HCT116 (cell line): ENCODE results near the gene MTO1. TPM values are rescaled to one million over a fixed set of nuclear protein-coding genes. Genes with fewer than 3 reads are reported as not detected.
"Not testable (repeated sequence)": the region's sequence is repeated elsewhere in the genome, so short reads cannot be mapped to it uniquely, and the experiment has no call there.

Experiments used
- ATAC-seq: fragments of 200-7000 bp; cut with Tn5 transposase; 2 replicates; pipeline ENCODE4 v1.9.1; 2020; ENCODE audit warnings: mild to moderate bottlenecking, moderate library complexity
- BruUV-seq: library from RNA; stranded (reverse); fragments of 400-500 nt; replicated peaks from 2 replicates; lab custom pipeline; 2021; lab: Mats Ljungman, UMichigan
- CTCF ChIA-PET: fragments of 300-600 bp; sonication (Branson Sonifier 250); formaldehyde crosslinking; loops from one replicate; lab custom pipeline; 2021; ENCODE audit warnings: antibody characterized with exemption; lab: Charles Lee
- POLR2A ChIA-PET: fragments of 300-600, 350-600 bp; sonication (Branson Sonifier 250); formaldehyde crosslinking; loops from one replicate; lab custom pipeline; 2021; ENCODE audit warnings: antibody characterized with exemption; lab: Charles Lee
- RAD21 ChIA-PET, 2 experiments: fragments of 300-600 bp; sonication (Branson Sonifier 250); formaldehyde crosslinking; loops; one replicate each; lab custom pipeline; 2023; ENCODE audit warnings: low total read pairs in 2 of 2; ENCODE audit not compliant: uncharacterized antibody in 2 of 2, unreplicated experiment in 2 of 2, low non-redundant PET in 1 of 2; lab: Charles Lee
- DNase-seq: peaks from one replicate; pipeline ENCODE4 v3.0.0-alpha.2; 2010; ENCODE audit warnings: low read depth, low spot score
- H2AFZ ChIP-seq: fragments of 200-600 bp; shearing (Covaris generic), sonication (generic); 2 replicates; pipeline ENCODE4 v1.6.1; 2017; ENCODE audit warnings: low read depth, mixed run types, mixed read lengths, antibody characterized with exemption, low read length; ENCODE audit not compliant: poor library complexity, severe bottlenecking
- H3K27ac ChIP-seq: 2 replicates; pipeline ENCODE4 v1.5.1; 2012; ENCODE audit warnings: low read depth, low read length
- H3K27me3 ChIP-seq: fragments of 200-600 bp; sonication (generic); 2 replicates; pipeline ENCODE4 v1.6.1; 2016; ENCODE audit warnings: mixed run types, low read length, mixed read lengths; ENCODE audit not compliant: insufficient read depth
- H3K36me3 ChIP-seq, 2 experiments: fragments of 200-500 bp in 1 of 2; fragments of 200-600 bp in 1 of 2; sonication (Bioruptor generic) in 1 of 2; sonication (generic) in 1 of 2; 2 replicates each; pipeline versions ENCODE4 v1.5.1 to v1.6.1; 2014 to 2016; ENCODE audit warnings: low read length in 2 of 2, inconsistent platforms in 1 of 2, mixed read lengths in 1 of 2, mixed run types in 1 of 2; ENCODE audit not compliant: insufficient read depth in 2 of 2, control insufficient read depth in 1 of 2
- H3K4me1 ChIP-seq, 2 experiments: fragments of 200-600 bp in 1 of 2; sonication (generic) in 1 of 2; 2 replicates each; pipeline versions ENCODE4 v1.5.1 to v1.6.1; 2012 to 2017; ENCODE audit warnings: low read length in 2 of 2, inconsistent platforms in 1 of 2, mild to moderate bottlenecking in 1 of 2, mixed read lengths in 1 of 2, mixed run types in 1 of 2, moderate library complexity in 1 of 2; ENCODE audit not compliant: insufficient read depth in 2 of 2, control insufficient read depth in 1 of 2
- H3K4me2 ChIP-seq: fragments of 200-600 bp; sonication (generic); 2 replicates; pipeline ENCODE4 v1.6.1; 2017; ENCODE audit warnings: mixed run types, low read length, mixed read lengths
- H3K4me3 ChIP-seq, 2 experiments: fragments of 200-600 bp in 1 of 2; sonication (generic) in 1 of 2; replicated peaks in 1 of 2; 2 replicates each; pipeline ENCODE4 v1.5.1; 2011 to 2016; ENCODE audit warnings: low read length in 2 of 2, control low read depth in 1 of 2, low read depth in 1 of 2, mild to moderate bottlenecking in 1 of 2, mixed read lengths in 1 of 2, mixed run types in 1 of 2
- H3K79me2 ChIP-seq: fragments of 200-600 bp; sonication (generic); 2 replicates; pipeline ENCODE4 v1.6.1; 2017; ENCODE audit warnings: mild to moderate bottlenecking, mixed run types, low read length, moderate library complexity, mixed read lengths; ENCODE audit not compliant: insufficient read depth
- H3K9ac ChIP-seq: fragments of 200-600 bp; sonication (generic); 2 replicates; pipeline ENCODE4 v1.6.1; 2016; ENCODE audit warnings: low read length, mixed read lengths
- H3K9me2 ChIP-seq: fragments of 200-600 bp; sonication (generic), shearing (Covaris generic); 2 replicates; pipeline ENCODE4 v1.6.1; 2017; ENCODE audit warnings: mixed run types, mild to moderate bottlenecking, moderate library complexity; ENCODE audit not compliant: insufficient read depth
- H3K9me3 ChIP-seq, 2 experiments: fragments of 200-500 bp in 1 of 2; fragments of 200-600 bp in 1 of 2; sonication (Bioruptor generic) in 1 of 2; sonication (generic) in 1 of 2; 2 replicates each; pipeline ENCODE4 v1.6.1; 2014 to 2017; ENCODE audit warnings: low read length in 2 of 2, mixed read lengths in 2 of 2, inconsistent platforms in 1 of 2, low read depth in 1 of 2, mild to moderate bottlenecking in 1 of 2, mixed run types in 1 of 2, moderate library complexity in 1 of 2; ENCODE audit not compliant: control insufficient read depth in 1 of 2, insufficient read depth in 1 of 2
- H4K20me1 ChIP-seq: fragments of 200-600 bp; sonication (generic), shearing (Covaris generic); 2 replicates; pipeline ENCODE4 v1.6.1; 2017; ENCODE audit warnings: mixed run types, mild to moderate bottlenecking, moderate library complexity; ENCODE audit not compliant: insufficient read depth
- FOSL1 ChIP-seq: IDR thresholded peaks from 2 replicates; pipeline ENCODE4 v1.6.1; 2012; ENCODE audit warnings: low read depth
- intact Hi-C: fragments of 100-400 bp; cut with micrococcal nuclease; formaldehyde crosslinking; loops from 2 replicates; pipeline ENCODE4 v1.10.0; 2022
- total RNA-seq: library from RNA; stranded (reverse); gene quantifications from one replicate; pipeline ENCODE4 v1.2.1, GENCODE V29; 2021; ENCODE audit not compliant: unreplicated experiment

MTO1 gene
- total RNA-seq, 1 experiment from 2014 or later, result 40.1 TPM

DNA sequence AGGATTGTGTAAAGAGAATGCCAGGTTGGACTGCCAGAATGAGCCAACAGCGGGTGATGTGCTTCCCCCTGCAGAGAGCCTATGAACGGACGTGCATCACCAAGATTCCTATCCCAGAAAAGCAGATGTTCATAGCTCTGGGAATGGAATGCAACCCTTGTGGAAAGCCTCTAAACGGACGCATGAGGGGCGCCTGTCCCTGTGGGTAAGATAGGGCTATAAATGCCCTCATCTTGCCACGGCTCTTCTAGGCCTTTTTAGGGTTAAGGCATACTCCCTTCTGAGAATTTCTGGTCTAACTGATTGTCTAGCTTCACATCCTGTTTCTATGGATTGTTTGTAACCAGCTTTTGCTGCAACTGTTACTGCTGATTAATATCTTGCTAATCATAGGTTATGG, 2.1 kb upstream of the MTO1 start:
- CTCF ChIA-PET, H3K9me2 ChIP-seq, H3K36me3 ChIP-seq, POLR2A ChIA-PET, H3K9me3 ChIP-seq, H3K27me3 ChIP-seq, H3K4me3 ChIP-seq, RAD21 ChIA-PET, H2AFZ ChIP-seq, H3K27ac ChIP-seq, DNase-seq, intact Hi-C loops, H3K4me2 ChIP-seq, H4K20me1 ChIP-seq, BruUV-seq, ATAC-seq, H3K9ac ChIP-seq: not testable (repeated sequence)
- peaks cover 28% of the 10 kb centered on the region for H3K79me2 ChIP-seq
- H3K4me1 ChIP-seq, result peaks cover 2 to 11% of the 10 kb centered on the region in 2 experiments; a peak in 2 of 4 replicates

DNA sequence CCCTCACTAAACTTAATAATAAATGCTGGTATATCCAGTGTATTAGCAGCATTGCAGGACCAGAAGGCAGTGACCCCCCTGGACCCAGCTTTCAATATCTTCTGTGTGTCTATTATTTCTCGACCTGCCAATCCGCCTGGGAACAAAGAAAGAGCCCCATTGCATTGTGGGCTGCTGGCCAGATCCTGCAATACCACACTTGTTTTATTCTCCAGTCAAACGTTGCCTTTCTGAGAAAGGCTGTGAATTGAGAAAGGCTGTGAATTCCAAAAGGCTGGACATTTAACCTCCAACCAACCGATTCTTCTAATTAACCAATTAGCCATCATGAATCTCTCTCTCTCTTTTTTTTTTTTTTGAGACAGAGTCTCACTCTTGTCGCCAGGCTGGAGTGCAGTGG, 1.5 kb upstream of the MTO1 start:
- no peak for ATAC-seq
- peaks cover 0 to 3% of the 10 kb centered on the region in 2 experiments; a peak in 1 of 4 replicates for H3K36me3 ChIP-seq
- H3K27ac ChIP-seq, result no peak overlapping the region
- H3K9me2 ChIP-seq, result no peaks in the 10 kb centered on the region
- peaks cover 0 to 10% of the 10 kb centered on the region in 2 experiments; a peak in 1 of 4 replicates for H3K4me1 ChIP-seq
- no peak overlapping the region for H3K9ac ChIP-seq
- H2AFZ ChIP-seq, result no peak overlapping the region
- no peak overlapping the region for H3K4me3 ChIP-seq
- no peak for TF ChIP-seq FOSL1
- intact Hi-C loops, result no loop called here
- DNase-seq, result no peak
- CTCF ChIA-PET, result no interaction called here
- no peaks in the 10 kb centered on the region for H3K27me3 ChIP-seq
- no TSS peak for BruUV-seq
- no peaks in the 10 kb centered on the region for H3K9me3 ChIP-seq
- RAD21 ChIA-PET, result no interaction called here
- no peaks in the 10 kb centered on the region for H4K20me1 ChIP-seq
- POLR2A ChIA-PET, result interaction anchor here (2.0 kb wide), 1 partner anchor 71 kb away, joined by 7 read pairs; no protein-coding TSS in a partner anchor
- peaks cover 34% of the 10 kb centered on the region for H3K79me2 ChIP-seq
- H3K4me2 ChIP-seq, result no peak overlapping the region
